K562 (cell line): ENCODE data around the gene HECW1. TPM values are rescaled to one million over a fixed set of nuclear protein-coding genes. Genes with fewer than 3 reads are reported as not detected.

Source experiments
- DACH1 ChIP-seq: fragments of 450-650 bp; IDR thresholded peaks from 2 replicates; pipeline ENCODE4 v1.6.1; 2018; ENCODE audit not compliant: partially characterized antibody
- ELF4 ChIP-seq: fragments of 450-650 bp; formaldehyde crosslinking; IDR thresholded peaks from 2 replicates; pipeline ENCODE4 v1.4.0; 2022; ENCODE audit warnings: missing genetic modification characterization
- ESRRA ChIP-seq: fragments of 450-650 bp; IDR thresholded peaks from 2 replicates; pipeline ENCODE4 v1.6.1; 2014; ENCODE audit warnings: low read depth, mild to moderate bottlenecking, moderate library complexity, borderline replicate concordance
- EZH2 ChIP-seq: IDR thresholded peaks from 2 replicates; pipeline ENCODE4 v1.6.1; 2012; ENCODE audit warnings: low read depth, mild to moderate bottlenecking, inconsistent platforms, low read length, borderline replicate concordance
- FOXA1 ChIP-seq: fragments of 450-650 bp; IDR thresholded peaks from 2 replicates; pipeline ENCODE4 v1.6.1; 2016; ENCODE audit warnings: mild to moderate bottlenecking, borderline replicate concordance
- KLF1 ChIP-seq: fragments of 450-650 bp; IDR thresholded peaks from 2 replicates; pipeline ENCODE4 v1.6.1; 2016; ENCODE audit warnings: missing genetic modification characterization, missing compliant biosample characterization
- MAFF ChIP-seq: IDR thresholded peaks from 2 replicates; pipeline ENCODE4 v1.6.1; 2012; ENCODE audit warnings: low read length, improper control_type of control experiment
- RAD51 ChIP-seq: fragments of 450-650 bp; IDR thresholded peaks from 2 replicates; pipeline ENCODE4 v1.7.1; 2016; ENCODE audit warnings: low read depth, mild to moderate bottlenecking, borderline replicate concordance
- TAL1 ChIP-seq: fragments of 450-650 bp; IDR thresholded peaks from 2 replicates; pipeline ENCODE4 v1.6.1; 2016; ENCODE audit warnings: mild to moderate bottlenecking
- TEAD1 ChIP-seq, 2 experiments: fragments of 450-650 bp in 1 of 2; sonication (generic) in 1 of 2; formaldehyde crosslinking; IDR thresholded peaks; 2 replicates each; pipeline versions ENCODE4 v1.4.0 to v1.8.0; 2020 to 2022; ENCODE audit warnings: mild to moderate bottlenecking in 2 of 2, missing genetic modification reagents in 1 of 2
- ZEB2 ChIP-seq: fragments of 450-650 bp; IDR thresholded peaks from 2 replicates; pipeline ENCODE4 v1.6.1; 2016
- ZNF717 ChIP-seq: fragments of 250-450 bp; sonication (Bioruptor Pico); IDR thresholded peaks from 2 replicates; pipeline ENCODE4 v1.5.0; 2021
- ZNF76 ChIP-seq: fragments of 250-450 bp; sonication (Bioruptor Pico); IDR thresholded peaks from 2 replicates; pipeline ENCODE4 v1.4.0; 2020; ENCODE audit warnings: mild to moderate bottlenecking, moderate library complexity, borderline replicate concordance
- polyA plus RNA-seq, 8 experiments: library from polyadenylated mRNA; depleted of rRNA in 4 of 8; stranded (reverse) in 5 of 8; unstranded in 3 of 8; fragments of >200 nt; fragmentation: Nextera tagmentation in 2 of 8; fragmentation: Illumina TruSeq in 1 of 8; extraction: Ambion mirVana in 2 of 8; extraction: Trizol in 1 of 8; gene quantifications; 2 replicates each; pipeline versions ENCODE4 v1.2.1 to v1.2.3, GENCODE V29; 2011 to 2014; ENCODE audit warnings: inconsistent platforms in 1 of 8, missing spikeins in 1 of 8
- total RNA-seq, 7 experiments: library from RNA; depleted of rRNA in 6 of 7; stranded (reverse); fragments of >200 nt in 6 of 7; fragmentation: Illumina TruSeq in 2 of 7; extraction: Trizol in 2 of 7; gene quantifications; 2 replicates each; pipeline versions ENCODE4 v1.2.1 to v1.2.3, GENCODE V29; 2011 to 2021; ENCODE audit warnings: low replicate concordance in 1 of 7
- TF ChIP-seq, protein P1 (sequence below): sonication (generic); formaldehyde crosslinking; IDR thresholded peaks from 2 replicates; pipeline ENCODE4 v1.8.1; 2023; ENCODE audit warnings: mild to moderate bottlenecking, missing genetic modification reagents
- TF ChIP-seq, protein P2 (sequence below): fragments of 250-450 bp; sonication (Bioruptor Pico); IDR thresholded peaks from 2 replicates; pipeline ENCODE4 v1.4.0; 2020; ENCODE audit warnings: borderline replicate concordance
- TF ChIP-seq, protein P3 (sequence below): fragments of 450-650 bp; IDR thresholded peaks from 2 replicates; pipeline ENCODE4 v1.6.1; 2017; ENCODE audit warnings: mild to moderate bottlenecking, moderate library complexity
- TF ChIP-seq, protein P4 (sequence below): fragments of 450-650 bp; IDR thresholded peaks from 2 replicates; pipeline ENCODE4 v1.6.1; 2018; ENCODE audit not compliant: partially characterized antibody

HECW1 gene
- total and polyA plus RNA-seq, 9 of the 15 experiments (the other 6 are each of a cell fraction or from before 2014, with no cell fraction given), result 0.07 to 0.31 (median 0.13) TPM; not detected in 4

DNA sequence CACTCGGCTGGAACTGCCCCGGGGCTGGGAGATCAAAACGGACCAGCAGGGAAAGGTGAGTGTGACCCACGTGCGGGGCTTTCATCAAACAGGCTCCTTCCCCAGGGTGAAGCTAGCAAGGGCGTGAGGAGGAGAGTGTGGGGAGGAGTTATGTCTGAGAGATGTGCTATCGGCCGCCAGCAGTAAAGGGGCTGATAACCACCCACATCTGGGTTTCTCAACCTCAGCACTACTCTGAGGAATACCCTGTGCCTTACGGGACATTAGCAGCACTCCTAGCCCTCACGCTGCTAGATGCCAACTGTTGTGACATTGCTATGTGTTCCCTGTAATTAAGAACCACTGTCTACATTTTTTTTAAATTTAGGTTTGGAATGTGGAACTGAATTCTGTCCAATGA is 356.6 kb downstream of the HECW1 start (continued):
- TF ChIP-seq, protein P1, sequence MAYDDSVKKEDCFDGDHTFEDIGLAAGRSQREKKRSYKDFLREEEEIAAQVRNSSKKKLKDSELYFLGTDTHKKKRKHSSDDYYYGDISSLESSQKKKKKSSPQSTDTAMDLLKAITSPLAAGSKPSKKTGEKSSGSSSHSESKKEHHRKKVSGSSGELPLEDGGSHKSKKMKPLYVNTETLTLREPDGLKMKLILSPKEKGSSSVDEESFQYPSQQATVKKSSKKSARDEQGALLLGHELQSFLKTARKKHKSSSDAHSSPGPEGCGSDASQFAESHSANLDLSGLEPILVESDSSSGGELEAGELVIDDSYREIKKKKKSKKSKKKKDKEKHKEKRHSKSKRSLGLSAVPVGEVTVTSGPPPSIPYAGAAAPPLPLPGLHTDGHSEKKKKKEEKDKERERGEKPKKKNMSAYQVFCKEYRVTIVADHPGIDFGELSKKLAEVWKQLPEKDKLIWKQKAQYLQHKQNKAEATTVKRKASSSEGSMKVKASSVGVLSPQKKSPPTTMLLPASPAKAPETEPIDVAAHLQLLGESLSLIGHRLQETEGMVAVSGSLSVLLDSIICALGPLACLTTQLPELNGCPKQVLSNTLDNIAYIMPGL (CRISPR knock-in tag), result no peak
- TF ChIP-seq, protein P2, sequence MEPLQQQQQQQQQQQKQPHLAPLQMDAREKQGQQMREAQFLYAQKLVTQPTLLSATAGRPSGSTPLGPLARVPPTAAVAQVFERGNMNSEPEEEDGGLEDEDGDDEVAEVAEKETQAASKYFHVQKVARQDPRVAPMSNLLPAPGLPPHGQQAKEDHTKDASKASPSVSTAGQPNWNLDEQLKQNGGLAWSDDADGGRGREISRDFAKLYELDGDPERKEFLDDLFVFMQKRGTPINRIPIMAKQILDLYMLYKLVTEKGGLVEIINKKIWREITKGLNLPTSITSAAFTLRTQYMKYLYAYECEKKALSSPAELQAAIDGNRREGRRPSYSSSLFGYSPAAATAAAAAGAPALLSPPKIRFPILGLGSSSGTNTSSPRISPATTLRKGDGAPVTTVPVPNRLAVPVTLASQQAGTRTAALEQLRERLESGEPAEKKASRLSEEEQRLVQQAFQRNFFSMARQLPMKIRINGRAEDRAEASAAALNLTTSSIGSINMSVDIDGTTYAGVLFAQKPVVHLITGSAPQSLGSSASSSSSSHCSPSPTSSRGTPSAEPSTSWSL, result no peak
- TF ChIP-seq TAL1, result no peak
- no peak for TF ChIP-seq ESRRA
- TF ChIP-seq, protein P3, sequence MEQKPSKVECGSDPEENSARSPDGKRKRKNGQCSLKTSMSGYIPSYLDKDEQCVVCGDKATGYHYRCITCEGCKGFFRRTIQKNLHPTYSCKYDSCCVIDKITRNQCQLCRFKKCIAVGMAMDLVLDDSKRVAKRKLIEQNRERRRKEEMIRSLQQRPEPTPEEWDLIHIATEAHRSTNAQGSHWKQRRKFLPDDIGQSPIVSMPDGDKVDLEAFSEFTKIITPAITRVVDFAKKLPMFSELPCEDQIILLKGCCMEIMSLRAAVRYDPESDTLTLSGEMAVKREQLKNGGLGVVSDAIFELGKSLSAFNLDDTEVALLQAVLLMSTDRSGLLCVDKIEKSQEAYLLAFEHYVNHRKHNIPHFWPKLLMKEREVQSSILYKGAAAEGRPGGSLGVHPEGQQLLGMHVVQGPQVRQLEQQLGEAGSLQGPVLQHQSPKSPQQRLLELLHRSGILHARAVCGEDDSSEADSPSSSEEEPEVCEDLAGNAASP, result no peak
- TF ChIP-seq ELF4, result no peak
- TF ChIP-seq RAD51, result no peak
- TF ChIP-seq EZH2, result no peak
- no peak for TF ChIP-seq ZEB2
- no peak for TF ChIP-seq ZNF717
- no peak for TF ChIP-seq DACH1
- no peak for TF ChIP-seq KLF1
- TF ChIP-seq FOXA1, result no peak
- TF ChIP-seq MAFF, result no peak
- TF ChIP-seq TEAD1 (CRISPR knock-in tag; IDR thresholded peaks at IDR 0.05), result no peak
- TF ChIP-seq, protein P4, sequence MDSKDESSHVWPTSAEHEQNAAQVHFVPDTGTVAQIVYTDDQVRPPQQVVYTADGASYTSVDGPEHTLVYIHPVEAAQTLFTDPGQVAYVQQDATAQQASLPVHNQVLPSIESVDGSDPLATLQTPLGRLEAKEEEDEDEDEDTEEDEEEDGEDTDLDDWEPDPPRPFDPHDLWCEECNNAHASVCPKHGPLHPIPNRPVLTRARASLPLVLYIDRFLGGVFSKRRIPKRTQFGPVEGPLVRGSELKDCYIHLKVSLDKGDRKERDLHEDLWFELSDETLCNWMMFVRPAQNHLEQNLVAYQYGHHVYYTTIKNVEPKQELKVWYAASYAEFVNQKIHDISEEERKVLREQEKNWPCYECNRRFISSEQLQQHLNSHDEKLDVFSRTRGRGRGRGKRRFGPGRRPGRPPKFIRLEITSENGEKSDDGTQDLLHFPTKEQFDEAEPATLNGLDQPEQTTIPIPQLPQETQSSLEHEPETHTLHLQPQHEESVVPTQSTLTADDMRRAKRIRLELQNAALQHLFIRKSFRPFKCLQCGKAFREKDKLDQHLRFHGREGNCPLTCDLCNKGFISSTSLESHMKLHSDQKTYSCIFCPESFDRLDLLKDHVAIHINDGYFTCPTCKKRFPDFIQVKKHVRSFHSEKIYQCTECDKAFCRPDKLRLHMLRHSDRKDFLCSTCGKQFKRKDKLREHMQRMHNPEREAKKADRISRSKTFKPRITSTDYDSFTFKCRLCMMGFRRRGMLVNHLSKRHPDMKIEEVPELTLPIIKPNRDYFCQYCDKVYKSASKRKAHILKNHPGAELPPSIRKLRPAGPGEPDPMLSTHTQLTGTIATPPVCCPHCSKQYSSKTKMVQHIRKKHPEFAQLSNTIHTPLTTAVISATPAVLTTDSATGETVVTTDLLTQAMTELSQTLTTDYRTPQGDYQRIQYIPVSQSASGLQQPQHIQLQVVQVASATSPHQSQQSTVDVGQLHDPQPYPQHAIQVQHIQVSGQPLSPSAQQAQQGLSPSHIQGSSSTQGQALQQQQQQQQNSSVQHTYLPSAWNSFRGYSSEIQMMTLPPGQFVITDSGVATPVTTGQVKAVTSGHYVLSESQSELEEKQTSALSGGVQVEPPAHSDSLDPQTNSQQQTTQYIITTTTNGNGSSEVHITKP, result no peak
- TF ChIP-seq ZNF76 (CRISPR knock-in tag), result no peak
